OCI-LY3 (cell line): ENCODE results near the gene CNDP2.
"Not testable (repeated sequence)": the region's sequence is repeated elsewhere in the genome, so short reads cannot be mapped to it uniquely, and the experiment has no call there.

Experiments used
- H2AFZ ChIP-seq: fragments of 200-600, 300-600 bp; shearing (Covaris generic); 2 replicates; pipeline ENCODE4 v1.6.0; 2014; ENCODE audit warnings: antibody characterized with exemption, low read depth, low read length
- H3K27ac ChIP-seq: fragments of 200-600, 300-600 bp; sonication (generic); 2 replicates; pipeline ENCODE4 v1.5.1; 2014; ENCODE audit warnings: mild to moderate bottlenecking, low read length, moderate library complexity, mixed read lengths
- H3K27me3 ChIP-seq: fragments of 200-600, 300-600 bp; sonication (generic); 2 replicates; pipeline ENCODE4 v1.6.1; 2014; ENCODE audit warnings: low read depth, low read length, mixed read lengths
- H3K36me3 ChIP-seq: fragments of 200-600, 300-600 bp; sonication (generic); replicated peaks from 2 replicates; pipeline ENCODE3; 2014; ENCODE audit warnings: low read depth, low read length, mixed read lengths
- H3K4me1 ChIP-seq: fragments of 300-600, 200-600 bp; sonication (generic); 2 replicates; pipeline ENCODE4 v1.6.1; 2014; ENCODE audit warnings: low read length, mixed read lengths
- H3K4me2 ChIP-seq: fragments of 200-600, 300-600 bp; sonication (generic); 2 replicates; pipeline ENCODE4 v1.6.1; 2014; ENCODE audit warnings: low read length, mixed read lengths
- H3K4me3 ChIP-seq: fragments of 300-600, 200-600 bp; sonication (generic); 2 replicates; pipeline ENCODE4 v1.5.1; 2014; ENCODE audit warnings: antibody characterized with exemption, mild to moderate bottlenecking, low read length, moderate library complexity
- H3K79me2 ChIP-seq: fragments of 300-600, 200-600 bp; shearing (Covaris generic); 2 replicates; pipeline ENCODE4 v1.6.1; 2014; ENCODE audit warnings: mild to moderate bottlenecking, low read length, mixed read lengths
- H3K9ac ChIP-seq: fragments of 300-600, 200-600 bp; shearing (Covaris generic); 2 replicates; pipeline ENCODE4 v1.6.0; 2014; ENCODE audit warnings: mild to moderate bottlenecking, low read length, moderate library complexity
- H3K9me3 ChIP-seq: fragments of 200-600, 300-600 bp; shearing (Covaris generic); 2 replicates; pipeline ENCODE4 v1.6.1; 2014; ENCODE audit warnings: low read length, mixed read lengths; ENCODE audit not compliant: insufficient read depth
- H4K20me1 ChIP-seq: fragments of 200-600, 300-600 bp; sonication (generic); 2 replicates; pipeline ENCODE4 v1.6.1; 2016; ENCODE audit warnings: low read length, mixed read lengths; ENCODE audit not compliant: insufficient read depth
- CTCF ChIP-seq: fragments of 200-600, 300-600 bp; sonication (generic); IDR thresholded peaks from 2 replicates; pipeline ENCODE4 v1.5.1; 2014; ENCODE audit warnings: antibody characterized with exemption, low read length, low read depth
- EZH2phosphoT487 ChIP-seq: fragments of 200-600 bp; shearing (Covaris generic); IDR thresholded peaks from 2 replicates; pipeline ENCODE4 v1.6.1; 2018; ENCODE audit warnings: antibody characterized with exemption, mixed run types, low read depth

Gene CNDP2

GRCh38 chr18:74521068-74521725, 25.0 kb downstream of the CNDP2 start:
- Histone ChIP-seq H4K20me1 (peaks cover 4% of the 10 kb centered on the region; the same call in 1 of the 2 replicates), H3K27me3 (no peaks in the 10 kb centered on the region), H3K79me2 (no peaks in the 10 kb centered on the region), H3K9me3 (no peaks in the 10 kb centered on the region), H3K4me3 (no peak overlapping the region), H3K9ac (no peak overlapping the region), H3K4me2 (no peak overlapping the region), H3K4me1 (no peaks in the 10 kb centered on the region), H3K27ac (no peak overlapping the region), H2AFZ (no peak overlapping the region), H3K36me3 (peaks cover 68% of the 10 kb centered on the region)
- TF ChIP-seq EZH2phosphoT487 = no peak
- TF ChIP-seq CTCF = no peak

GRCh38 chr18:74522635-74523548, 26.7 kb downstream of the CNDP2 start:
- Histone ChIP-seq H3K36me3 (peaks cover 55% of the 10 kb centered on the region), H3K4me2 (no peak overlapping the region), H3K9me3 (no peaks in the 10 kb centered on the region), H3K4me3 (no peak overlapping the region), H4K20me1 (peaks cover 3% of the 10 kb centered on the region; the same call in 1 of the 2 replicates), H2AFZ (no peak overlapping the region), H3K27me3 (no peaks in the 10 kb centered on the region), H3K79me2 (no peaks in the 10 kb centered on the region), H3K27ac (no peak overlapping the region), H3K9ac (no peak overlapping the region), H3K4me1 (no peaks in the 10 kb centered on the region)
- TF ChIP-seq EZH2phosphoT487 = no peak
- TF ChIP-seq CTCF = no peak

- no peaks in the 10 kb centered on the region for H3K4me1 ChIP-seq
- no peaks in the 10 kb centered on the region for H3K79me2 ChIP-seq
- no peak overlapping the region for H3K9ac ChIP-seq
- H3K4me3 ChIP-seq = no peak overlapping the region
- H3K27me3 ChIP-seq = no peaks in the 10 kb centered on the region
- peaks cover 45% of the 10 kb centered on the region for H3K36me3 ChIP-seq
- H3K4me2 ChIP-seq = no peak overlapping the region
- no peak overlapping the region for H3K27ac ChIP-seq
- H3K9me3 ChIP-seq = no peaks in the 10 kb centered on the region
- no peak for TF ChIP-seq CTCF
- no peak for TF ChIP-seq EZH2phosphoT487
- H2AFZ ChIP-seq = no peak overlapping the region
- H4K20me1 ChIP-seq = no peaks in the 10 kb centered on the region
Observed at GRCh38 chr18:74524097-74524496, 27.9 kb downstream of the CNDP2 start.

GRCh38 chr18:74524915-74525314, 28.8 kb downstream of the CNDP2 start:
- H3K9me3 ChIP-seq, H3K27ac ChIP-seq, H2AFZ ChIP-seq, H3K79me2 ChIP-seq, H3K4me1 ChIP-seq, H4K20me1 ChIP-seq, H3K4me3 ChIP-seq, H3K27me3 ChIP-seq, H3K4me2 ChIP-seq, H3K9ac ChIP-seq: not testable (repeated sequence)
- H3K36me3 ChIP-seq = peaks cover 36% of the 10 kb centered on the region
